HEK293 (cell line): ENCODE data around the gene RRP1B.

Source experiments
- CTCF ChIA-PET: fragments of 350-600 bp; formaldehyde crosslinking; extraction: SDS; loops from one replicate; lab custom pipeline; 2021; ENCODE audit warnings: antibody characterized with exemption; lab: Yijun Ruan, JAX
- POLR2A ChIA-PET: fragments of 300-600 bp; formaldehyde crosslinking; extraction: SDS; loops from one replicate; lab custom pipeline; 2020; ENCODE audit warnings: antibody characterized with exemption, inconsistent platforms; lab: Yijun Ruan, JAX
- H3K27ac ChIP-seq: fragments of 200-500 bp; sonication (Bioruptor generic); 2 replicates; pipeline ENCODE4 v1.5.1; 2014; ENCODE audit warnings: low read depth, low read length, control low read depth, inconsistent platforms; ENCODE audit errors: extremely low read depth
- H3K36me3 ChIP-seq, 2 experiments: fragments of 200-500 bp in 1 of 2; sonication (Bioruptor generic) in 1 of 2; 1 replicate in 1 of 2; 2 replicates in 1 of 2; pipeline ENCODE4 v1.5.1; 2014 to 2017; ENCODE audit warnings: inconsistent platforms in 2 of 2, low read length in 2 of 2; ENCODE audit not compliant: control insufficient read depth in 2 of 2, insufficient read depth in 1 of 2
- H3K4me1 ChIP-seq: fragments of 200-500 bp; sonication (Bioruptor generic); 2 replicates; pipeline ENCODE4 v1.5.1; 2014; ENCODE audit warnings: mild to moderate bottlenecking, low read length, inconsistent platforms; ENCODE audit not compliant: control insufficient read depth, insufficient read depth
- H3K4me3 ChIP-seq: 2 replicates; pipeline ENCODE4 v1.5.1; 2011; ENCODE audit warnings: low read depth, mild to moderate bottlenecking, control low read depth, low read length, moderate library complexity
- H3K9me3 ChIP-seq: fragments of 200-500 bp; sonication (Bioruptor generic); 2 replicates; pipeline ENCODE4 v1.5.1; 2014; ENCODE audit warnings: low read depth, low read length, inconsistent platforms; ENCODE audit not compliant: control insufficient read depth, insufficient read depth
- GFI1B ChIP-seq: fragments of 450-650 bp; formaldehyde crosslinking; IDR thresholded peaks from 2 replicates; pipeline ENCODE4 v1.5.1; 2016; ENCODE audit warnings: missing biosample characterization, missing genetic modification characterization
- GLI2 ChIP-seq: fragments of 450-650 bp; formaldehyde crosslinking; IDR thresholded peaks from 2 replicates; pipeline ENCODE4; 2017; ENCODE audit warnings: missing biosample characterization, missing genetic modification characterization, low read depth, borderline replicate concordance
- GLIS1 ChIP-seq: fragments of 450-650 bp; formaldehyde crosslinking; IDR thresholded peaks from 2 replicates; pipeline ENCODE4 v1.5.1; 2016; ENCODE audit warnings: missing biosample characterization, missing genetic modification characterization
- IKZF3 ChIP-seq: fragments of 450-650 bp; IDR thresholded peaks from 2 replicates; pipeline ENCODE4 v1.5.0; 2018; ENCODE audit warnings: missing biosample characterization, mild to moderate bottlenecking, missing genetic modification characterization, moderate library complexity
- KLF1 ChIP-seq: fragments of 450-650 bp; formaldehyde crosslinking; IDR thresholded peaks from 2 replicates; pipeline ENCODE4 v1.5.1; 2016; ENCODE audit warnings: missing biosample characterization, missing genetic modification characterization
- RBAK ChIP-seq: fragments of 450-650 bp; formaldehyde crosslinking; IDR thresholded peaks from 2 replicates; pipeline ENCODE4 v1.5.1; 2016; ENCODE audit warnings: missing biosample characterization, missing genetic modification characterization
- SCRT1 ChIP-seq: fragments of 450-650 bp; formaldehyde crosslinking; IDR thresholded peaks from 2 replicates; pipeline ENCODE4 v1.5.1; 2016; ENCODE audit warnings: missing biosample characterization, missing genetic modification characterization, borderline replicate concordance
- SP3 ChIP-seq: fragments of 450-650 bp; formaldehyde crosslinking; IDR thresholded peaks from 2 replicates; pipeline ENCODE4 v1.5.1; 2016; ENCODE audit warnings: missing biosample characterization, missing genetic modification characterization
- ZBTB48 ChIP-seq: fragments of 450-650 bp; formaldehyde crosslinking; IDR thresholded peaks from 2 replicates; pipeline ENCODE4 v1.5.1; 2016; ENCODE audit warnings: missing biosample characterization, missing genetic modification characterization
- ZFP37 ChIP-seq: fragments of 450-650 bp; formaldehyde crosslinking; IDR thresholded peaks from 2 replicates; pipeline ENCODE4 v1.5.1; 2016; ENCODE audit warnings: missing biosample characterization, missing genetic modification characterization
- ZNF2 ChIP-seq: fragments of 450-650 bp; formaldehyde crosslinking; IDR thresholded peaks from 2 replicates; pipeline ENCODE4 v1.5.1; 2016; ENCODE audit warnings: missing biosample characterization, missing genetic modification characterization
- ZNF341 ChIP-seq: fragments of 450-650 bp; formaldehyde crosslinking; IDR thresholded peaks from 2 replicates; pipeline ENCODE4; 2016; ENCODE audit warnings: low read depth, missing biosample characterization, missing genetic modification characterization
- ZNF561 ChIP-seq: fragments of 450-650 bp; IDR thresholded peaks from 2 replicates; pipeline ENCODE4 v1.5.1; 2018; ENCODE audit warnings: missing biosample characterization, missing genetic modification characterization, borderline replicate concordance
- ZNF621 ChIP-seq: fragments of 450-650 bp; formaldehyde crosslinking; IDR thresholded peaks from 2 replicates; pipeline ENCODE4 v1.5.1; 2017; ENCODE audit warnings: missing biosample characterization, missing genetic modification characterization
- TF ChIP-seq, protein P1 (sequence below): fragments of 450-650 bp; formaldehyde crosslinking; IDR thresholded peaks from 2 replicates; pipeline ENCODE4 v1.5.1; 2017; ENCODE audit warnings: missing biosample characterization, missing genetic modification characterization
- TF ChIP-seq, protein P2 (sequence below): fragments of 450-650 bp; formaldehyde crosslinking; IDR thresholded peaks from 2 replicates; pipeline ENCODE4 v1.5.1; 2016; ENCODE audit warnings: missing biosample characterization, missing genetic modification characterization
- TF ChIP-seq, protein P3 (sequence below): fragments of 450-650 bp; formaldehyde crosslinking; IDR thresholded peaks from 2 replicates; pipeline ENCODE4 v1.5.1; 2016; ENCODE audit warnings: missing biosample characterization, missing genetic modification characterization
- TF ChIP-seq, protein P4 (sequence below): fragments of 450-650 bp; formaldehyde crosslinking; IDR thresholded peaks from 2 replicates; pipeline ENCODE4 v1.5.1; 2016; ENCODE audit warnings: missing biosample characterization, missing genetic modification characterization

The RRP1B gene

GRCh38 chr21:43727519-43728153, 68.3 kb downstream of the RRP1B start (continued):
- TF ChIP-seq KLF1 (peak; percentile 45), ZNF341 (tag by site-specific recombination) (peak; percentile 50; the same call in 1 of the 2 replicates), ZBTB48 (peak; percentile 64; the same call in 1 of the 2 replicates), GLIS1 (tag by site-specific recombination) (peak; percentile 20; the same call in 1 of the 2 replicates), GLI2 (no peak), SP3 (tag by site-specific recombination) (0 out of 2 replicates have a peak, but pooled peaks have one; percentile 25)
- TF ChIP-seq, protein P1, sequence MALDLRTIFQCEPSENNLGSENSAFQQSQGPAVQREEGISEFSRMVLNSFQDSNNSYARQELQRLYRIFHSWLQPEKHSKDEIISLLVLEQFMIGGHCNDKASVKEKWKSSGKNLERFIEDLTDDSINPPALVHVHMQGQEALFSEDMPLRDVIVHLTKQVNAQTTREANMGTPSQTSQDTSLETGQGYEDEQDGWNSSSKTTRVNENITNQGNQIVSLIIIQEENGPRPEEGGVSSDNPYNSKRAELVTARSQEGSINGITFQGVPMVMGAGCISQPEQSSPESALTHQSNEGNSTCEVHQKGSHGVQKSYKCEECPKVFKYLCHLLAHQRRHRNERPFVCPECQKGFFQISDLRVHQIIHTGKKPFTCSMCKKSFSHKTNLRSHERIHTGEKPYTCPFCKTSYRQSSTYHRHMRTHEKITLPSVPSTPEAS (tag by site-specific recombination) = no peak
- TF ChIP-seq, protein P2, sequence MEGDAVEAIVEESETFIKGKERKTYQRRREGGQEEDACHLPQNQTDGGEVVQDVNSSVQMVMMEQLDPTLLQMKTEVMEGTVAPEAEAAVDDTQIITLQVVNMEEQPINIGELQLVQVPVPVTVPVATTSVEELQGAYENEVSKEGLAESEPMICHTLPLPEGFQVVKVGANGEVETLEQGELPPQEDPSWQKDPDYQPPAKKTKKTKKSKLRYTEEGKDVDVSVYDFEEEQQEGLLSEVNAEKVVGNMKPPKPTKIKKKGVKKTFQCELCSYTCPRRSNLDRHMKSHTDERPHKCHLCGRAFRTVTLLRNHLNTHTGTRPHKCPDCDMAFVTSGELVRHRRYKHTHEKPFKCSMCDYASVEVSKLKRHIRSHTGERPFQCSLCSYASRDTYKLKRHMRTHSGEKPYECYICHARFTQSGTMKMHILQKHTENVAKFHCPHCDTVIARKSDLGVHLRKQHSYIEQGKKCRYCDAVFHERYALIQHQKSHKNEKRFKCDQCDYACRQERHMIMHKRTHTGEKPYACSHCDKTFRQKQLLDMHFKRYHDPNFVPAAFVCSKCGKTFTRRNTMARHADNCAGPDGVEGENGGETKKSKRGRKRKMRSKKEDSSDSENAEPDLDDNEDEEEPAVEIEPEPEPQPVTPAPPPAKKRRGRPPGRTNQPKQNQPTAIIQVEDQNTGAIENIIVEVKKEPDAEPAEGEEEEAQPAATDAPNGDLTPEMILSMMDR (tag by site-specific recombination) = peak; percentile 85

DNA sequence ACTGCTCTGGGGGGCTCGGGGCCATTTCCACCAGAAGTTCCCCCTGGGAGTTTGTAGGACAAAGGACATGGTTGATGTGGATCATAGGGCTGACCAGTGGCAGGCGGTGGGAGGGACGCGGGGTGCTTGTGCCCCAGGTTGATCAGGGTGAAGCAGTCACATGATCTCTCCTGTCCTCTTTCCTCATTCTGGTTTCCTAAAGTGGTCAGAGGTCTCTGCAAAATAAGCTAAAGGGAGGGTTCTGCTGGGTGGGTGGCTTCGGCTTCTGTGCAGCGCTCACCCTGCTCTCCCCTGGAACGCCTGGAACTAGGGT, 68.8 kb downstream of the RRP1B start:
- Histone ChIP-seq H3K9me3 (no peaks in the 10 kb centered on the region), H3K27ac (peak overlapping the region; percentile 38; the same call in 1 of the 2 replicates), H3K4me3 (peak overlapping the region; percentile 67), H3K4me1 (peaks cover 6% of the 10 kb centered on the region; the same call in 1 of the 2 replicates), H3K36me3 (peaks cover 0 to 21% of the 10 kb centered on the region in 2 experiments; a peak in 2 of 3 replicates)
- TF ChIP-seq ZFP37 = no peak
- TF ChIP-seq, protein P3, sequence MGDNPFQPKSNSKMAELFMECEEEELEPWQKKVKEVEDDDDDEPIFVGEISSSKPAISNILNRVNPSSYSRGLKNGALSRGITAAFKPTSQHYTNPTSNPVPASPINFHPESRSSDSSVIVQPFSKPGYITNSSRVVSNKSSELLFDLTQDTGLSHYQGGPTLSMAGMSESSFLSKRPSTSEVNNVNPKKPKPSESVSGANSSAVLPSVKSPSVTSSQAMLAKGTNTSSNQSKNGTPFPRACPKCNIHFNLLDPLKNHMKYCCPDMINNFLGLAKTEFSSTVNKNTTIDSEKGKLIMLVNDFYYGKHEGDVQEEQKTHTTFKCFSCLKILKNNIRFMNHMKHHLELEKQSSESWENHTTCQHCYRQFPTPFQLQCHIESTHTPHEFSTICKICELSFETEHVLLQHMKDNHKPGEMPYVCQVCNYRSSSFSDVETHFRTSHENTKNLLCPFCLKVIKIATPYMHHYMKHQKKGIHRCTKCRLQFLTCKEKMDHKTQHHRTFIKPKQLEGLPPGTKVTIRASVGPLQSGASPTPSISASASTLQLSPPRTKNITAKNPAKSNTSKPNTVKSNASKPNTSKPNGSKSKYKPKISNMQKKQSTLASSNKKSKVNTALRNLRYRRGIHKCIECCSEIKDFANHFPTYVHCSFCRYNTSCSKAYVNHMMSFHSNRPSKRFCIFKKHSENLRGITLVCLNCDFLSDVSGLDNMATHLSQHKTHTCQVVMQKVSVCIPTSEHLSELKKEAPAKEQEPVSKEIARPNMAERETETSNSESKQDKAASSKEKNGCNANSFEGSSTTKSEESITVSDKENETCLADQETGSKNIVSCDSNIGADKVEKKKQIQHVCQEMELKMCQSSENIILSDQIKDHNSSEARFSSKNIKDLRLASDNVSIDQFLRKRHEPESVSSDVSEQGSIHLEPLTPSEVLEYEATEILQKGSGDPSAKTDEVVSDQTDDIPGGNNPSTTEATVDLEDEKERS (tag by site-specific recombination) = 0 out of 2 replicates have a peak, but pooled peaks have one; percentile 5
- POLR2A ChIA-PET = interaction anchor here (0.8 to 3.1 kb wide), 16 partner anchors 8 to 82 kb away, joined by 3 to 25 read pairs (median 6); partner anchors contain the start of genes HSF2BP, PDXK, RRP1 and RRP1B
- CTCF ChIA-PET = interaction anchor here (0.5 to 2.1 kb wide), 16 partner anchors 8 to 840 kb away, joined by 3 to 12 read pairs (median 3); no protein-coding TSS in a partner anchor

- Histone ChIP-seq H3K4me1 (peaks cover 6% of the 10 kb centered on the region; the same call in 1 of the 2 replicates), H3K9me3 (no peaks in the 10 kb centered on the region), H3K36me3 (peaks cover 0 to 21% of the 10 kb centered on the region in 2 experiments; a peak in 2 of 3 replicates), H3K27ac (peak overlapping the region; percentile 38), H3K4me3 (peak overlapping the region; percentile 67)
- ChIA-PET CTCF (interaction anchor here (0.6 to 2.1 kb wide), 22 partner anchors 8 to 841 kb away, joined by 3 to 12 read pairs (median 4); no protein-coding TSS in a partner anchor), POLR2A (interaction anchor here (0.8 to 3.1 kb wide), 19 partner anchors 9 to 736 kb away, joined by 3 to 25 read pairs (median 5); partner anchors contain the start of genes HSF2BP, PDXK, RRP1 and RRP1B)
- TF ChIP-seq SCRT1 (tag by site-specific recombination) = no peak
- TF ChIP-seq, protein P4, sequence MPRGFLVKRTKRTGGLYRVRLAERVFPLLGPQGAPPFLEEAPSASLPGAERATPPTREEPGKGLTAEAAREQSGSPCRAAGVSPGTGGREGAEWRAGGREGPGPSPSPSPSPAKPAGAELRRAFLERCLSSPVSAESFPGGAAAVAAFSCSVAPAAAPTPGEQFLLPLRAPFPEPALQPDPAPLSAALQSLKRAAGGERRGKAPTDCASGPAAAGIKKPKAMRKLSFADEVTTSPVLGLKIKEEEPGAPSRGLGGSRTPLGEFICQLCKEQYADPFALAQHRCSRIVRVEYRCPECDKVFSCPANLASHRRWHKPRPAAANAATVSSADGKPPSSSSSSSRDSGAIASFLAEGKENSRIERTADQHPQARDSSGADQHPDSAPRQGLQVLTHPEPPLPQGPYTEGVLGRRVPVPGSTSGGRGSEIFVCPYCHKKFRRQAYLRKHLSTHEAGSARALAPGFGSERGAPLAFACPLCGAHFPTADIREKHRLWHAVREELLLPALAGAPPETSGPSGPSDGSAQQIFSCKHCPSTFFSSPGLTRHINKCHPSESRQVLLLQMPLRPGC (tag by site-specific recombination) = peak; percentile 91
- peak; percentile 99 for TF ChIP-seq ZNF561 (tag by site-specific recombination)
- TF ChIP-seq GFI1B (tag by site-specific recombination) = no peak
- peak; percentile 98 for TF ChIP-seq ZNF2
- no peak for TF ChIP-seq ZNF621 (tag by site-specific recombination)
- TF ChIP-seq RBAK = 0 out of 2 replicates have a peak, but pooled peaks have one; percentile 10
- TF ChIP-seq IKZF3 = peak; percentile 60
These were observed 69.4 kb downstream of the RRP1B start for GRCh38 chr21:43728467-43729390.
